H1 (cell line): ENCODE measurements around the gene SSX2IP. TPM values are rescaled to one million over a fixed set of nuclear protein-coding genes. Genes with fewer than 3 reads are reported as not detected.

ENCODE experiments used
- CTCF ChIA-PET: fragments of 300-600 bp; sonication (Branson Sonifier 250); formaldehyde crosslinking; loops from one replicate; lab custom pipeline; 2021; ENCODE audit not compliant: partially characterized antibody; lab: Charles Lee
- POLR2A ChIA-PET: fragments of 300-600 bp; sonication (Branson Sonifier 250); formaldehyde crosslinking; loops from one replicate; lab custom pipeline; 2021; ENCODE audit warnings: inconsistent platforms; ENCODE audit not compliant: partially characterized antibody; lab: Charles Lee
- DNase-seq, 2 experiments: peaks; one replicate each; pipeline versions ENCODE4 v3.0.0 to v3.0.0-alpha.2; 2010 to 2022; ENCODE audit warnings: low spot score in 2 of 2, low read depth in 1 of 2, mixed read lengths in 1 of 2
- FAIRE-seq: peaks from 2 replicates; lab custom pipeline; 2011; peaks lifted over from hg19 to GRCh38; lab: Jason Lieb, UNC
- H2AFZ ChIP-seq: 2 replicates; pipeline ENCODE4 v1.8.1; 2012; ENCODE audit warnings: low read length, inconsistent platforms
- H2AK5ac ChIP-seq: 2 replicates; pipeline ENCODE4 v1.6.1; 2013; ENCODE audit warnings: low read depth, low read length
- H2BK120ac ChIP-seq: replicated peaks from 2 replicates; pipeline ENCODE3; 2013; ENCODE audit warnings: low read depth, low read length, inconsistent platforms
- H2BK12ac ChIP-seq: 2 replicates; pipeline ENCODE4 v1.6.1; 2013; ENCODE audit warnings: low read depth, low read length
- H2BK15ac ChIP-seq: 2 replicates; pipeline ENCODE4 v1.6.1; 2013; ENCODE audit warnings: low read length
- H2BK20ac ChIP-seq: 2 replicates; pipeline ENCODE4 v1.6.1; 2013; ENCODE audit warnings: low read length
- H2BK5ac ChIP-seq: 2 replicates; pipeline ENCODE4 v1.6.1; 2013; ENCODE audit warnings: low read depth, low read length
- H3K14ac ChIP-seq: 2 replicates; pipeline ENCODE4 v1.6.1; 2013; ENCODE audit warnings: inconsistent platforms; ENCODE audit not compliant: insufficient read length
- H3K18ac ChIP-seq: 2 replicates; pipeline ENCODE4 v1.6.1; 2013; ENCODE audit warnings: low read length; ENCODE audit errors: extremely low read depth
- H3K23ac ChIP-seq: 2 replicates; pipeline ENCODE4 v1.6.1; 2013; ENCODE audit warnings: inconsistent platforms; ENCODE audit not compliant: insufficient read length
- H3K23me2 ChIP-seq: 2 replicates; pipeline ENCODE4 v1.6.1; 2013; ENCODE audit warnings: low read depth, low read length
- H3K27ac ChIP-seq: 2 replicates; pipeline ENCODE4 v1.6.1; 2011; ENCODE audit warnings: low read depth, low read length, inconsistent platforms
- H3K27me3 ChIP-seq, 4 experiments: replicated peaks in 1 of 4; 1 replicate in 1 of 4; 2 replicates in 3 of 4; pipeline versions ENCODE4 v1.6.1 to v1.8.1; 2011 to 2013; ENCODE audit warnings: low read length in 3 of 4, mild to moderate bottlenecking in 3 of 4, inconsistent platforms in 2 of 4, mixed read lengths in 2 of 4, moderate library complexity in 1 of 4; ENCODE audit not compliant: control insufficient read depth in 3 of 4, insufficient read depth in 3 of 4; ENCODE audit errors: extremely low read depth in 1 of 4
- H3K36me3 ChIP-seq, 4 experiments: 2 replicates each; pipeline versions ENCODE4 v1.6.1 to v1.8.1; 2011 to 2013; ENCODE audit warnings: mild to moderate bottlenecking in 4 of 4, low read length in 3 of 4, moderate library complexity in 2 of 4, control low read depth in 1 of 4, inconsistent platforms in 1 of 4; ENCODE audit not compliant: insufficient read depth in 4 of 4, control insufficient read depth in 2 of 4
- H3K4ac ChIP-seq: replicated peaks from 2 replicates; pipeline ENCODE3; 2013; ENCODE audit warnings: low read length, low read depth, mixed read lengths, inconsistent platforms; ENCODE audit not compliant: insufficient read length
- H3K4me1 ChIP-seq, 4 experiments: replicated peaks in 1 of 4; 1 replicate in 1 of 4; 2 replicates in 3 of 4; pipeline versions ENCODE4 v1.6.1 to v1.8.1; 2011 to 2013; ENCODE audit warnings: low read length in 3 of 4, inconsistent platforms in 2 of 4, mixed read lengths in 1 of 4; ENCODE audit not compliant: insufficient read depth in 4 of 4, control insufficient read depth in 3 of 4
- H3K4me2 ChIP-seq, 2 experiments: 2 replicates each; pipeline versions ENCODE4 v1.6.1 to v1.8.1; 2011 to 2013; ENCODE audit warnings: low read depth in 2 of 2, low read length in 2 of 2, control low read depth in 1 of 2, inconsistent platforms in 1 of 2, mild to moderate bottlenecking in 1 of 2; ENCODE audit not compliant: insufficient read depth in 1 of 2
- H3K4me3 ChIP-seq, 4 experiments: fragments of 200-600, 300-600 bp in 1 of 4; sonication (generic), shearing (Covaris generic), sonication (Bioruptor Twin) in 1 of 4; 2 replicates each; pipeline versions ENCODE4 v1.5.1 to v1.8.1; 2011 to 2016; ENCODE audit warnings: low read length in 4 of 4, low read depth in 3 of 4, control low read depth in 2 of 4, inconsistent platforms in 2 of 4, mild to moderate bottlenecking in 2 of 4, mixed read lengths in 1 of 4, moderate library complexity in 1 of 4; ENCODE audit not compliant: insufficient read depth in 2 of 4; ENCODE audit errors: extremely low read depth in 1 of 4
- H3K56ac ChIP-seq: replicated peaks from 2 replicates; pipeline ENCODE3; 2013; ENCODE audit warnings: low read depth, mild to moderate bottlenecking, mixed read lengths, low read length, inconsistent platforms; ENCODE audit not compliant: insufficient read length
- H3K79me1 ChIP-seq: 2 replicates; pipeline ENCODE4 v1.6.1; 2013; ENCODE audit warnings: low read depth, low read length, control low read depth
- H3K79me2 ChIP-seq, 2 experiments: 2 replicates each; pipeline versions ENCODE4 v1.6.1 to v1.8.1; 2012 to 2013; ENCODE audit warnings: low read length in 2 of 2, mild to moderate bottlenecking in 2 of 2, inconsistent platforms in 1 of 2; ENCODE audit not compliant: insufficient read depth in 2 of 2, control insufficient read depth in 1 of 2
- H3K9ac ChIP-seq, 4 experiments: replicated peaks in 1 of 4; 1 replicate in 1 of 4; 2 replicates in 3 of 4; pipeline versions ENCODE4 v1.6.1 to v1.8.1; 2011 to 2013; ENCODE audit warnings: low read depth in 3 of 4, low read length in 3 of 4, control low read depth in 2 of 4, mild to moderate bottlenecking in 2 of 4, moderate library complexity in 2 of 4, inconsistent platforms in 1 of 4; ENCODE audit errors: extremely low read depth in 1 of 4
- H3K9me3 ChIP-seq, 2 experiments: 2 replicates each; pipeline versions ENCODE4 v1.6.1 to v1.8.1; 2012 to 2013; ENCODE audit warnings: mild to moderate bottlenecking in 2 of 2, moderate library complexity in 2 of 2, control low read depth in 1 of 2, inconsistent platforms in 1 of 2, low read depth in 1 of 2, low read length in 1 of 2, mixed read lengths in 1 of 2; ENCODE audit not compliant: insufficient read depth in 2 of 2
- H4K20me1 ChIP-seq, 2 experiments: replicated peaks in 1 of 2; 2 replicates each; pipeline versions ENCODE3 to v1.8.1; 2011 to 2013; ENCODE audit warnings: inconsistent platforms in 2 of 2, low read length in 2 of 2, mild to moderate bottlenecking in 1 of 2; ENCODE audit not compliant: insufficient read depth in 2 of 2, control insufficient read depth in 1 of 2
- H4K5ac ChIP-seq: 2 replicates; pipeline ENCODE4 v1.6.1; 2013; ENCODE audit warnings: low read length, low read depth, mixed read lengths, inconsistent platforms; ENCODE audit not compliant: insufficient read length
- H4K8ac ChIP-seq: 2 replicates; pipeline ENCODE4 v1.8.0; 2013; ENCODE audit warnings: mild to moderate bottlenecking, moderate library complexity, low read length, inconsistent platforms; ENCODE audit not compliant: insufficient read depth; ENCODE audit errors: extremely low read depth
- H4K91ac ChIP-seq: replicated peaks from 2 replicates; pipeline ENCODE3; 2013; ENCODE audit warnings: low read length, mixed read lengths, inconsistent platforms; ENCODE audit not compliant: insufficient read length
- BCL11A ChIP-seq, 2 experiments: IDR thresholded peaks; one replicate each; pipeline ENCODE4 v1.6.1; 2011; ENCODE audit warnings: low read depth in 2 of 2, low read length in 2 of 2, mild to moderate bottlenecking in 2 of 2
- CEBPB ChIP-seq: IDR thresholded peaks from 2 replicates; pipeline ENCODE4 v1.6.1; 2012; ENCODE audit warnings: low read depth, low read length
- CHD2 ChIP-seq: IDR thresholded peaks from 2 replicates; pipeline ENCODE4 v1.6.1; 2012; ENCODE audit warnings: low read length, improper control_type of control experiment
- CREB1 ChIP-seq: IDR thresholded peaks from 2 replicates; pipeline ENCODE4 v1.6.1; 2012; ENCODE audit warnings: inconsistent platforms
- JUN ChIP-seq: IDR thresholded peaks from 2 replicates; pipeline ENCODE4 v1.6.1; 2011; ENCODE audit warnings: low read depth, mild to moderate bottlenecking, improper control_type of control experiment, low read length
- NRF1 ChIP-seq: IDR thresholded peaks from 2 replicates; pipeline ENCODE4 v1.6.1; 2011; ENCODE audit warnings: mild to moderate bottlenecking, low read depth, low read length, improper control_type of control experiment
- POLR2A ChIP-seq, 2 experiments: IDR thresholded peaks; 1 replicate in 1 of 2; 2 replicates in 1 of 2; pipeline ENCODE4 v1.6.1; 2011; ENCODE audit warnings: low read depth in 2 of 2, low read length in 2 of 2, mild to moderate bottlenecking in 2 of 2; ENCODE audit errors: control extremely low read depth in 1 of 2
- POLR2AphosphoS5 ChIP-seq: IDR thresholded peaks from 2 replicates; pipeline ENCODE4 v1.6.1; 2011; ENCODE audit warnings: low read depth, low read length
- POU5F1 ChIP-seq: IDR thresholded peaks from 2 replicates; pipeline ENCODE4 v1.6.1; 2011; ENCODE audit warnings: low read depth, mild to moderate bottlenecking, low read length, moderate library complexity
- SP1 ChIP-seq: IDR thresholded peaks from 2 replicates; pipeline ENCODE4 v1.6.1; 2011; ENCODE audit warnings: low read depth, low read length
- SRF ChIP-seq: IDR thresholded peaks from 2 replicates; pipeline ENCODE4 v1.6.1; 2011; ENCODE audit warnings: mild to moderate bottlenecking, low read depth, low read length, moderate library complexity
- TAF1 ChIP-seq: IDR thresholded peaks from 2 replicates; pipeline ENCODE4 v1.6.1; 2011; ENCODE audit warnings: mild to moderate bottlenecking, low read depth, low read length
- whole genome bisulfite sequencing, 2 experiments: shearing (Covaris generic) in 1 of 2; methylation state at CpG; one replicate each; pipeline versions ENCODE4 v1.1.6 to v1.1.7; 2013 to 2015; ENCODE audit warnings: low lambda C conversion rate in 2 of 2, mixed read lengths in 2 of 2, inconsistent platforms in 1 of 2, low coverage in 1 of 2, missing lambda C conversion rate in 1 of 2; ENCODE audit not compliant: insufficient replicate concordance in 2 of 2, insufficient coverage in 1 of 2, insufficient read length in 1 of 2; ENCODE audit errors: extremely low coverage in 1 of 2, missing lambda C conversion rate in 1 of 2; 5-methylcytosine and 5-hydroxymethylcytosine counted together
- polyA plus RNA-seq, 7 experiments: library from polyadenylated mRNA; depleted of rRNA in 3 of 7; stranded (reverse) in 5 of 7; unstranded in 2 of 7; fragments of >200 nt in 5 of 7; fragments of 200-250 nt in 2 of 7; gene quantifications; 1 replicate in 5 of 7; 2 replicates in 1 of 7; 4 replicates in 1 of 7; pipeline versions ENCODE4 v1.2.1 to v1.2.3, GENCODE V29; 2011 to 2013; ENCODE audit warnings: missing spikeins in 2 of 7, mixed read lengths in 2 of 7
- total RNA-seq: library from RNA; stranded (reverse); fragmentation: NEBNext Ultra II Directional; extraction: Animal tissue kit (Norgen Biotek cat#: 25700); gene quantifications from 2 replicates; pipeline ENCODE4 v1.2.1, GENCODE V29; 2021

SSX2IP gene
- total and polyA plus RNA-seq, 2 of the 8 experiments (the other 6 are each of a cell fraction or from before 2014, with no cell fraction given): 4.0 to 31.3 TPM

GRCh38 chr1:84683508-84683907, 6.8 kb downstream of the SSX2IP start:
- H3K56ac ChIP-seq: no peak overlapping the region
- FAIRE-seq: no peak
- H3K14ac ChIP-seq: no peak overlapping the region
- peaks cover 5% of the 10 kb centered on the region for H3K79me1 ChIP-seq
- H2BK15ac ChIP-seq: no peak overlapping the region
- H3K36me3 ChIP-seq: no peaks in the 10 kb centered on the region
- no peak overlapping the region for H2BK20ac ChIP-seq
- H4K91ac ChIP-seq: no peak overlapping the region
- no peaks in the 10 kb centered on the region for H3K27me3 ChIP-seq
- H3K4me1 ChIP-seq: peaks cover 0 to 3% (median 0%) of the 10 kb centered on the region in 4 experiments; a peak in 3 of 7 replicates
- no peak overlapping the region for H2AFZ ChIP-seq
- no peak for DNase-seq
- no peak overlapping the region for H2BK5ac ChIP-seq
- H3K27ac ChIP-seq: no peak overlapping the region
- no peak overlapping the region for H3K23ac ChIP-seq
- no peak overlapping the region for H3K4me3 ChIP-seq
- no peaks in the 10 kb centered on the region for H3K9me3 ChIP-seq
- H3K18ac ChIP-seq: no peak overlapping the region
- no peak overlapping the region for H3K4me2 ChIP-seq
- CTCF ChIA-PET: interaction anchor here (0.8 kb wide), 1 partner anchor 41 kb away, joined by 3 read pairs; no protein-coding TSS in a partner anchor
- H4K8ac ChIP-seq: no peak overlapping the region
- peaks cover 0 to 2% of the 10 kb centered on the region in 2 experiments for H4K20me1 ChIP-seq
- no peak overlapping the region for H2BK120ac ChIP-seq
- peaks cover 8 to 98% of the 10 kb centered on the region in 2 experiments; a peak in 3 of 4 replicates for H3K79me2 ChIP-seq
- no peak overlapping the region for H3K9ac ChIP-seq
- no peak overlapping the region for H2BK12ac ChIP-seq
- no peak overlapping the region for H4K5ac ChIP-seq
- no peak for TF ChIP-seq TAF1
- no peak for TF ChIP-seq SRF
- TF ChIP-seq SP1: no peak
- no peak for TF ChIP-seq NRF1
- no peak for TF ChIP-seq JUN
- TF ChIP-seq POU5F1: no peak
- TF ChIP-seq POLR2A (IDR thresholded peaks at IDR 0.05; ENCODE audit: control extremely low read depth in 1 of 2, low read depth in 2 of 2, low read length in 2 of 2): no peak
- TF ChIP-seq BCL11A (IDR thresholded peaks at IDR 0.05; ENCODE audit: low read depth in 2 of 2, low read length in 2 of 2): no peak
- TF ChIP-seq POLR2AphosphoS5: no peak
- TF ChIP-seq CEBPB: no peak
- no peak for TF ChIP-seq CREB1
- TF ChIP-seq CHD2: no peak
- POLR2A ChIA-PET: no interaction called here
- no peaks in the 10 kb centered on the region for H3K23me2 ChIP-seq
- H2AK5ac ChIP-seq: no peak overlapping the region
- no peak overlapping the region for H3K4ac ChIP-seq
- 88% methylated on average over 2 of the region's 2 CpGs; no CpG with 5 or more reads in 1 of the 2 experiments for WGBS, 2 experiments
